ENCODE data around the gene CFAP97.

CFAP97 gene

GRCh38 chr4:185128272-185129119, 75.3 kb downstream of the CFAP97 start:
- H3K9ac ChIP-seq (ENCODE audit: low read length), result no peak overlapping the region
- no peaks in the 10 kb centered on the region for H3K9me3 ChIP-seq (ENCODE audit: insufficient read depth, low read length)
- H3K9me2 ChIP-seq (replicated peaks; ENCODE audit: insufficient read depth, low read length), result no peaks in the 10 kb centered on the region
- no peaks in the 10 kb centered on the region for H4K20me1 ChIP-seq (ENCODE audit: low read depth, low read length)
- H3K27ac ChIP-seq (ENCODE audit: low read depth, low read length), result no peak overlapping the region
- no peak overlapping the region for H3K4me2 ChIP-seq (ENCODE audit: low read depth, low read length, poor library complexity, severe bottlenecking)
- H2AFZ ChIP-seq (ENCODE audit: low read depth, low read length, severe bottlenecking), result no peak overlapping the region
- no peak overlapping the region for H3K4me3 ChIP-seq (ENCODE audit: insufficient read depth, low read length, poor library complexity, severe bottlenecking)
- H3F3A ChIP-seq (ENCODE audit: insufficient read depth), result no peaks in the 10 kb centered on the region
- no peak for TF ChIP-seq CTCF (IDR thresholded peaks at IDR 0.05; ENCODE audit: insufficient read depth, low read length, poor library complexity, severe bottlenecking)
- TF ChIP-seq EZH2phosphoT487 (conservative IDR thresholded peaks at IDR 0.05; ENCODE audit: low read length), result no peak
- no peaks in the 10 kb centered on the region for H3K36me3 ChIP-seq (ENCODE audit: low read length)
- H3K79me2 ChIP-seq (ENCODE audit: insufficient read depth, low read length), result no peaks in the 10 kb centered on the region
- H3K27me3 ChIP-seq (ENCODE audit: low read length), result no peaks in the 10 kb centered on the region

- H3K9me2 ChIP-seq (replicated peaks; ENCODE audit: insufficient read depth, low read length), result no peaks in the 10 kb centered on the region
- no peak overlapping the region for H3K4me2 ChIP-seq (ENCODE audit: low read depth, low read length, poor library complexity, severe bottlenecking)
- H3K9me3 ChIP-seq (ENCODE audit: insufficient read depth, low read length), result no peaks in the 10 kb centered on the region
- no peaks in the 10 kb centered on the region for H4K20me1 ChIP-seq (ENCODE audit: low read depth, low read length)
- H2AFZ ChIP-seq (ENCODE audit: low read depth, low read length, severe bottlenecking), result no peak overlapping the region
- no peak overlapping the region for H3K9ac ChIP-seq (ENCODE audit: low read length)
- H3K79me2 ChIP-seq (ENCODE audit: insufficient read depth, low read length), result no peaks in the 10 kb centered on the region
- no peaks in the 10 kb centered on the region for H3K27me3 ChIP-seq (ENCODE audit: low read length)
- no peaks in the 10 kb centered on the region for H3F3A ChIP-seq (ENCODE audit: insufficient read depth)
- TF ChIP-seq EZH2phosphoT487 (conservative IDR thresholded peaks at IDR 0.05; ENCODE audit: low read length) (no peak), CTCF (IDR thresholded peaks at IDR 0.05; ENCODE audit: insufficient read depth, low read length, poor library complexity, severe bottlenecking) (no peak)
- H3K27ac ChIP-seq (ENCODE audit: low read depth, low read length), result no peak overlapping the region
- H3K36me3 ChIP-seq (ENCODE audit: low read length), result no peaks in the 10 kb centered on the region
- no peak overlapping the region for H3K4me3 ChIP-seq (ENCODE audit: insufficient read depth, low read length, poor library complexity, severe bottlenecking)
Measured at GRCh38 chr4:185127021-185127925, 76.5 kb downstream of the CFAP97 start.

GRCh38 chr4:185124006-185124405, 79.8 kb downstream of the CFAP97 start:
- Histone ChIP-seq H3F3A (ENCODE audit: insufficient read depth) (no peaks in the 10 kb centered on the region), H3K4me3 (ENCODE audit: insufficient read depth, low read length, poor library complexity, severe bottlenecking) (no peak overlapping the region), H3K4me2 (ENCODE audit: low read depth, low read length, poor library complexity, severe bottlenecking) (no peak overlapping the region), H4K20me1 (ENCODE audit: low read depth, low read length) (no peaks in the 10 kb centered on the region), H3K79me2 (ENCODE audit: insufficient read depth, low read length) (no peaks in the 10 kb centered on the region), H3K9me3 (ENCODE audit: insufficient read depth, low read length) (no peaks in the 10 kb centered on the region), H3K36me3 (ENCODE audit: low read length) (no peaks in the 10 kb centered on the region), H2AFZ (ENCODE audit: low read depth, low read length, severe bottlenecking) (no peak overlapping the region), H3K27ac (ENCODE audit: low read depth, low read length) (no peak overlapping the region), H3K27me3 (ENCODE audit: low read length) (no peaks in the 10 kb centered on the region), H3K9ac (ENCODE audit: low read length) (no peak overlapping the region), H3K9me2 (replicated peaks; ENCODE audit: insufficient read depth, low read length) (no peaks in the 10 kb centered on the region)
- TF ChIP-seq CTCF (IDR thresholded peaks at IDR 0.05; ENCODE audit: insufficient read depth, low read length, poor library complexity, severe bottlenecking) (no peak), EZH2phosphoT487 (conservative IDR thresholded peaks at IDR 0.05; ENCODE audit: low read length) (no peak)

All from SU-DHL-6 (cell line).